Osteocyte (in vitro differentiated cells): ENCODE results near the gene SPDL1. TPM values are rescaled to one million over a fixed set of nuclear protein-coding genes. Genes with fewer than 3 reads are reported as not detected.

Source experiments
- DNase-seq: peaks from one replicate; pipeline ENCODE4 v3.0.0; 2021; ENCODE audit warnings: mixed read lengths; ENCODE audit not compliant: unreplicated experiment; ENCODE audit errors: extremely low spot score
- H3K27ac Mint-ChIP-seq: one replicate; pipeline ENCODE4 v1.8.0; 2021; ENCODE audit warnings: mild to moderate bottlenecking, mixed read lengths; ENCODE audit not compliant: unreplicated experiment
- H3K27me3 Mint-ChIP-seq: one replicate; pipeline ENCODE4 v1.8.0; 2021; ENCODE audit warnings: mixed read lengths; ENCODE audit not compliant: unreplicated experiment
- H3K36me3 Mint-ChIP-seq: one replicate; pipeline ENCODE4 v1.8.0; 2021; ENCODE audit warnings: mixed read lengths; ENCODE audit not compliant: unreplicated experiment
- H3K4me1 Mint-ChIP-seq: one replicate; pipeline ENCODE4 v1.8.0; 2021; ENCODE audit warnings: mixed read lengths; ENCODE audit not compliant: unreplicated experiment
- H3K4me3 Mint-ChIP-seq: one replicate; pipeline ENCODE4 v1.8.0; 2021; ENCODE audit warnings: mild to moderate bottlenecking, moderate library complexity, mixed read lengths; ENCODE audit not compliant: unreplicated experiment
- H3K9me3 Mint-ChIP-seq: one replicate; pipeline ENCODE4 v1.8.0; 2021; ENCODE audit warnings: mixed read lengths; ENCODE audit not compliant: unreplicated experiment
- CTCF ChIP-seq: fragments of 200-600 bp; sonication (generic); IDR thresholded peaks from 2 replicates; pipeline ENCODE4 v1.5.0; 2021; ENCODE audit warnings: antibody characterized with exemption, mild to moderate bottlenecking, moderate library complexity
- total RNA-seq: library from RNA; stranded (reverse); gene quantifications from 2 replicates; pipeline ENCODE4 v1.2.1, GENCODE V29; 2021

SPDL1 gene
- total RNA-seq, 1 donor from 2014 or later = 40.4 TPM

GRCh38 chr5:169591636-169592035 is 8.1 kb downstream of the SPDL1 start:
- H3K4me3 Mint-ChIP-seq = no peak overlapping the region
- no peak for TF ChIP-seq CTCF
- H3K4me1 Mint-ChIP-seq = peaks cover 49% of the 10 kb centered on the region
- H3K36me3 Mint-ChIP-seq = peaks cover 52% of the 10 kb centered on the region
- H3K27ac Mint-ChIP-seq = no peak overlapping the region
- no peak for DNase-seq
- H3K27me3 Mint-ChIP-seq = no peaks in the 10 kb centered on the region
- H3K9me3 Mint-ChIP-seq = no peaks in the 10 kb centered on the region

- peaks cover 41% of the 10 kb centered on the region for H3K4me1 Mint-ChIP-seq
- no peaks in the 10 kb centered on the region for H3K27me3 Mint-ChIP-seq
- H3K27ac Mint-ChIP-seq = peak overlapping the region; percentile 72
- DNase-seq = no peak
- H3K9me3 Mint-ChIP-seq = no peaks in the 10 kb centered on the region
- TF ChIP-seq CTCF = no peak
- H3K4me3 Mint-ChIP-seq = no peak overlapping the region
- H3K36me3 Mint-ChIP-seq = peaks cover 64% of the 10 kb centered on the region
Measured at GRCh38 chr5:169592937-169593650, 9.5 kb downstream of the SPDL1 start.

- no peak overlapping the region for H3K4me3 Mint-ChIP-seq
- no peaks in the 10 kb centered on the region for H3K27me3 Mint-ChIP-seq
- no peak for TF ChIP-seq CTCF
- peaks cover 39% of the 10 kb centered on the region for H3K4me1 Mint-ChIP-seq
- H3K36me3 Mint-ChIP-seq = peaks cover 68% of the 10 kb centered on the region
- peak overlapping the region; percentile 41 for H3K27ac Mint-ChIP-seq
- no peak for DNase-seq
- no peaks in the 10 kb centered on the region for H3K9me3 Mint-ChIP-seq
Measured at GRCh38 chr5:169595172-169595820, 11.7 kb downstream of the SPDL1 start.

- peaks cover 69% of the 10 kb centered on the region for H3K36me3 Mint-ChIP-seq
- H3K27ac Mint-ChIP-seq = peak overlapping the region; percentile 64
- H3K4me1 Mint-ChIP-seq = peaks cover 29% of the 10 kb centered on the region
- DNase-seq = no peak
- no peaks in the 10 kb centered on the region for H3K9me3 Mint-ChIP-seq
- no peaks in the 10 kb centered on the region for H3K27me3 Mint-ChIP-seq
- no peak for TF ChIP-seq CTCF
- H3K4me3 Mint-ChIP-seq = no peak overlapping the region
Measured at GRCh38 chr5:169599451-169599850, 15.9 kb downstream of the SPDL1 start.

- no peak overlapping the region for H3K27ac Mint-ChIP-seq
- no peak for TF ChIP-seq CTCF
- no peaks in the 10 kb centered on the region for H3K27me3 Mint-ChIP-seq
- peaks cover 7% of the 10 kb centered on the region for H3K9me3 Mint-ChIP-seq
- H3K4me1 Mint-ChIP-seq = peaks cover 21% of the 10 kb centered on the region
- H3K36me3 Mint-ChIP-seq = peaks cover 51% of the 10 kb centered on the region
- no peak for DNase-seq
- H3K4me3 Mint-ChIP-seq = no peak overlapping the region
Measured at GRCh38 chr5:169602535-169602934, 19.0 kb downstream of the SPDL1 start.
